Breast epithelium (tissue), 4 donors: ENCODE measurements around the gene ARPC3. TPM values are rescaled to one million over a fixed set of nuclear protein-coding genes. Genes with fewer than 3 reads are reported as not detected.
"Not testable (repeated sequence)": the region's sequence is repeated elsewhere in the genome, so short reads cannot be mapped to it uniquely, and the experiment has no call there.

Experiments
- DNase-seq, 2 donors: peaks; one replicate each; pipeline ENCODE4 v3.0.0-alpha.2; 2019; ENCODE audit warnings: low spot score in 2 of 2
- H3K27ac ChIP-seq, 2 donors: fragments of 200-600 bp; sonication (generic) in 1 of 2; one replicate each; pipeline ENCODE4 v1.5.1; 2016 to 2019; ENCODE audit warnings: mild to moderate bottlenecking in 1 of 2
- H3K27me3 ChIP-seq, 2 donors: fragments of 200-600 bp; sonication (generic) in 1 of 2; one replicate each; pipeline versions ENCODE4 v1.5.1 to v1.6.0; 2017 to 2019; ENCODE audit warnings: control low read depth in 1 of 2, mild to moderate bottlenecking in 1 of 2
- H3K36me3 ChIP-seq: fragments of 200-600 bp; one replicate; pipeline ENCODE4 v1.5.1; 2019
- H3K4me1 ChIP-seq, 2 donors: fragments of 200-600 bp; sonication (generic); one replicate each; pipeline ENCODE4 v1.5.1; 2016 to 2019; ENCODE audit warnings: control low read depth in 1 of 2
- H3K4me3 ChIP-seq, 3 donors: fragments of 200-600 bp; sonication (generic); 1 replicate in 2 of 3; 2 replicates in 1 of 3; pipeline ENCODE4 v1.5.1; 2016 to 2019; ENCODE audit warnings: mild to moderate bottlenecking in 3 of 3, moderate library complexity in 2 of 3
- H3K9me3 ChIP-seq, 2 donors: fragments of 200-600 bp; sonication (generic) in 1 of 2; one replicate each; pipeline ENCODE4 v1.5.1; 2016 to 2019; ENCODE audit warnings: control low read depth in 1 of 2
- CTCF ChIP-seq, 3 donors: fragments of 450-650 bp; IDR thresholded peaks; one replicate each; pipeline ENCODE4 v1.5.1; 2016 to 2017; ENCODE audit warnings: antibody characterized with exemption in 3 of 3, mild to moderate bottlenecking in 3 of 3, moderate library complexity in 3 of 3
- POLR2A ChIP-seq: fragments of 450-650 bp; IDR thresholded peaks from one replicate; pipeline ENCODE4 v1.6.1; 2016; ENCODE audit warnings: antibody characterized with exemption, mild to moderate bottlenecking, moderate library complexity
- POLR2AphosphoS5 ChIP-seq, 3 donors: sonication (generic); formaldehyde crosslinking; IDR thresholded peaks; one replicate each; pipeline ENCODE4 v1.6.1; 2017; ENCODE audit warnings: antibody characterized with exemption in 3 of 3
- intact Hi-C: fragments of 100-400 bp; cut with DNase I; formaldehyde crosslinking; loops from one replicate; pipeline ENCODE4 v1.15.1; 2023; ENCODE audit warnings: low total_unique reads
- total RNA-seq, 3 donors: library from RNA; depleted of rRNA; stranded (reverse); fragments of >200 nt; gene quantifications; one replicate each; pipeline ENCODE4 v1.1.0, GENCODE V29; 2016

The ARPC3 gene
- total RNA-seq, 3 donors from 2014 or later = 286 to 426 (median 351) TPM

GRCh38 chr12:110426406-110426805, 23.7 kb downstream of the ARPC3 start:
- intact Hi-C loops = no loop called here
- TF ChIP-seq POLR2AphosphoS5 (IDR thresholded peaks at IDR 0.05) (no peak), CTCF (IDR thresholded peaks at IDR 0.05) (no peak), POLR2A (no peak)
- no peak overlapping the region for H3K27ac ChIP-seq

GRCh38 chr12:110424237-110424636, 25.9 kb downstream of the ARPC3 start:
- H3K36me3 ChIP-seq = no peaks in the 10 kb centered on the region
- TF ChIP-seq POLR2AphosphoS5 (IDR thresholded peaks at IDR 0.05) (no peak), CTCF (IDR thresholded peaks at IDR 0.05) (no peak), POLR2A (no peak)
- intact Hi-C loops = no loop called here
- H3K27ac ChIP-seq = no peak overlapping the region
- H3K9me3 ChIP-seq = no peaks in the 10 kb centered on the region
- DNase-seq = no peak
- H3K27me3 ChIP-seq = no peaks in the 10 kb centered on the region
- H3K4me3 ChIP-seq = no peak overlapping the region
- no peaks in the 10 kb centered on the region for H3K4me1 ChIP-seq

More at GRCh38 chr12:110426406-110426805, 23.7 kb downstream of the ARPC3 start:
- Histone ChIP-seq H3K36me3 (no peaks in the 10 kb centered on the region), H3K27me3 (no peaks in the 10 kb centered on the region), H3K4me1 (no peaks in the 10 kb centered on the region), H3K4me3 (no peak overlapping the region), H3K9me3 (no peaks in the 10 kb centered on the region)
- DNase-seq = no peak

GRCh38 chr12:110421701-110422100, 28.4 kb downstream of the ARPC3 start:
- Histone ChIP-seq H3K9me3 (no peaks in the 10 kb centered on the region), H3K4me3 (no peak overlapping the region), H3K36me3 (no peaks in the 10 kb centered on the region), H3K27me3 (no peaks in the 10 kb centered on the region), H3K4me1 (no peaks in the 10 kb centered on the region), H3K27ac (no peak overlapping the region)
- no peak for DNase-seq
- no peak for TF ChIP-seq POLR2A
- no peak for TF ChIP-seq POLR2AphosphoS5 (IDR thresholded peaks at IDR 0.05)
- TF ChIP-seq CTCF (IDR thresholded peaks at IDR 0.05) = no peak
- intact Hi-C loops = no loop called here

- H3K27me3 ChIP-seq = no peaks in the 10 kb centered on the region
- TF ChIP-seq CTCF (IDR thresholded peaks at IDR 0.05) = no peak
- TF ChIP-seq POLR2AphosphoS5 (IDR thresholded peaks at IDR 0.05) = no peak
- no peak for TF ChIP-seq POLR2A
- no peaks in the 10 kb centered on the region for H3K9me3 ChIP-seq
- no peak overlapping the region for H3K27ac ChIP-seq
- no peaks in the 10 kb centered on the region for H3K4me1 ChIP-seq
- H3K36me3 ChIP-seq = no peaks in the 10 kb centered on the region
- H3K4me3 ChIP-seq = no peak overlapping the region
- intact Hi-C loops = no loop called here
- DNase-seq = no peak
These were observed 28.9 kb downstream of the ARPC3 start for GRCh38 chr12:110421159-110421661.

- DNase-seq, H3K9me3 ChIP-seq, intact Hi-C loops, H3K4me3 ChIP-seq, H3K36me3 ChIP-seq, H3K27me3 ChIP-seq, H3K27ac ChIP-seq, H3K4me1 ChIP-seq: not testable (repeated sequence)
These were observed 29.5 kb downstream of the ARPC3 start for GRCh38 chr12:110420644-110421043.

- not testable (repeated sequence) for H3K27ac ChIP-seq
These were observed 33.0 kb downstream of the ARPC3 start for GRCh38 chr12:110417113-110417512.

GRCh38 chr12:110410086-110410485, 40.1 kb downstream of the ARPC3 start:
- H3K9me3 ChIP-seq, intact Hi-C loops, H3K27me3 ChIP-seq, H3K27ac ChIP-seq, H3K4me1 ChIP-seq, H3K36me3 ChIP-seq, H3K4me3 ChIP-seq, DNase-seq: not testable (repeated sequence)

More at GRCh38 chr12:110417113-110417512, 33.0 kb downstream of the ARPC3 start:
- H3K36me3 ChIP-seq, DNase-seq, H3K27me3 ChIP-seq, H3K4me1 ChIP-seq, H3K9me3 ChIP-seq, intact Hi-C loops, H3K4me3 ChIP-seq: not testable (repeated sequence)

GRCh38 chr12:110405126-110405662, 44.9 kb downstream of the ARPC3 start:
- H3K4me3 ChIP-seq, H3K27me3 ChIP-seq: not testable (repeated sequence)

More at GRCh38 chr12:110405126-110405662, 44.9 kb downstream of the ARPC3 start:
- H3K4me1 ChIP-seq, H3K9me3 ChIP-seq, DNase-seq, H3K36me3 ChIP-seq, intact Hi-C loops, H3K27ac ChIP-seq: not testable (repeated sequence)
